ENCODE data around the gene CLDN20.

DNA sequence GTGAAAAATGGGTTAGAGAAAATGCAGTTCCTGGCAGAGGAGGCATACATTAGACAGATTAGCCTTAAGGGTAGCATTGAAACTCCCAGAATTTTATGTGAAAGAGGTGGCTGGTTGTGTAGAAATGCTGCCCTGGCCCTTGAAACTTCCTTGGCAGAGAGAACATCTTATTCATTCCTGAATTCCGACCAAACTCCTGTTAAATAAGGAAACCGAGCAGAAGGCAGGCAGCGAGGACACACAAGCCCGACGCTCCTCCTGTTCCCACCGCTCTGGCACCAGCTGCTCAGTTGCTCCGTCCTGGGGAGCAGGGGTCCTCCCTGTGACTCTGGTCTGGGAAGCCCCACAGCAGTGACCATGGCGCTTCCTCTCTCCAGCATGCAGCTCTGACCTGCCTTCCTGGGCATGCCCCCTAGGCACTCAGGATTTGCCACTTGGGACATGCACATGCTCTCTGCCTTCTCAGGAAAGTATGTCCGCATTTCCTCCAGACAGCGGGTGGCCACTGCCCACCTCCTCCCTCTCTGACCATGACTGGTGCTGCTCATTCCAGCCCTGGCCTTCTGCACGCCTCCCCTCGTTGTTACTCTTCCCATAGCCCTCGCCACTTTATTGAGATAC lies 35.2 kb upstream of the CLDN20 start:
- TF ChIP-seq EP300 (IDR thresholded peaks at IDR 0.05) (no peak), CTCF (IDR thresholded peaks at IDR 0.05) (no peak)

All from upper lobe of left lung (tissue), 4 donors.